NCI-H146 (cell line): Measurements from ENCODE around the gene TMEM229A.
"Not testable (repeated sequence)": the region's sequence is repeated elsewhere in the genome, so short reads cannot be mapped to it uniquely, and the experiment has no call there.

Experiments used
- DNase-seq: peaks from one replicate; lab custom pipeline; 2025; lab: John Stamatoyannopoulos, UW

TMEM229A gene

DNA sequence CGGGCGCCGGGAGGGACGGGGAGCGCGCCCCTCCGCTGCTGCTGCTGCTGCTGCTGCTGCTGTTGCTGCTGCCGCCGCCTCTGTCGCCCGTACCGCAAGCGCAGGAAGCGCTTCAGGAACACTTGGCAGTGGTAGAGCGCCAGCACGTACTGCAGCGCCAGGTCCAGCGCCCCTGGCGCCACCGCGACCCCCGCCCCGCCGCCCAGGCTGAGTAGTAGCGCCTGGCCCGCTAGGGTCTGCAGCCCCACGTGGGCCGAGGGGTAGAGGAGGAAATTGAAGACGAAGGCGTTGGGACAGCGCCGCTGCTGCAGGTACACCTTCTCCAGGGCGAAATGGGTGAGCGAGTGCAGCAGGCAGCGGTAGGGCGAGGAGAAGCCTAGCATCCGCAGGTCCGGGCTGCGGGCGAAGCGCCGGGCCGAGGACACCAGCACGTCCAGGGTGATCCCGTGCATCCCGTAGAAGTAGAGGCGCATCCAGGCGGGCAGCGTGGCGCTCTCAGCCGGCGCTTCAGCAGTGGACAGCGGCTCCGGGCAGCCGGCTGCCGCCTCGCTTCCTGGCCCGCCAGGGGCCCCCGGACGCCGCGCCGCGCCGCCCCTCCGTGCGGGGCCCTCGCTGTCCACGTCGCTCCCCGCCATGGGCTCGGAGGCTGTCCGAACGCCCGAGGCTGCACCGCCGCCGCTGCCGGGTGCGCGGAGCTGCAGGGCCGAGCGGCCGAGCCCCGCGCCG is at the start of gene TMEM229A:
Gene TMEM229A (minus strand): TSS at position 699 of the 726 bp plus-strand sequence. CDS start 64 bp downstream, at position 635.
- DNase-seq, result peak; percentile 57

- not testable (repeated sequence) for DNase-seq
Observed at GRCh38 chr7:124082234-124082633, 49.4 kb upstream of the TMEM229A start.

GRCh38 chr7:124077546-124077945 is 44.7 kb upstream of the TMEM229A start:
- no peak for DNase-seq

DNA sequence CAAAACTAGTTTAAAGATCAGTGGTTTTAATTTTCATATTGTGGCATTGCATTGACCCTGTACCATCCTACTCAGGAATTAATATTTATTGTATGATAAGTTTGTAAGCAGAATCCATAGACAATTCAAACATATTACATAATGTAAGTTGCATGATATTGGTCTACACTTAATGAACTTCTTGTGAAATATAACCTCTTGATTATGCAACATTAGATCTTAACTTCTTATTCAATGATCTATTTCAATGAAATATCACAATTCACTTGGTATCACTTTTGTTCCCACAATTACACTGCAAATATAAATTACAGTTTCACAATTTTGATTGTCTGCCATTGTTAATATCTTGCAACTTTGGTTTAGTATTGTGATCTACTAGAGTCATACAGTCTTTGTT is 44.0 kb upstream of the TMEM229A start:
- no peak for DNase-seq

DNA sequence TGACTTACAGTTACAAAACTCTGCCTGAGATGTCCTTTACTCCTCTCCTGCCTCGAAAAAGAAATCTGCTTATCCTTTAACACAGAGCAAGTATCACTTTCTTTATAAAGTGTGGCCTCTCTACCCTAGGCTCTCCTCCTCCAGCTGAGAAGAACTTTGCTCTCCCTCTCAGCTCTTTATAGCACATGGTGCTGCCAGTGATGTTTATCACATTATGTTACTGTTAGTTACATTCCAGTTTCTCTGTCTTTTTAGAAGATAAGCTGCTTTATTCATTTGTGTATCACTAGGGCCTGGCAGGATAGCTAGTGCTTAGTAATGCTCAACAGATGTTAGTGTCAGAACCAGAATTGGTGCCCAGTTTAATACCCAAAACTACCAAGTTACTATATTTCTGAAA is 41.1 kb upstream of the TMEM229A start:
- no peak for DNase-seq

- DNase-seq, result no peak
Observed at GRCh38 chr7:124073310-124073645, 40.4 kb upstream of the TMEM229A start.

DNA sequence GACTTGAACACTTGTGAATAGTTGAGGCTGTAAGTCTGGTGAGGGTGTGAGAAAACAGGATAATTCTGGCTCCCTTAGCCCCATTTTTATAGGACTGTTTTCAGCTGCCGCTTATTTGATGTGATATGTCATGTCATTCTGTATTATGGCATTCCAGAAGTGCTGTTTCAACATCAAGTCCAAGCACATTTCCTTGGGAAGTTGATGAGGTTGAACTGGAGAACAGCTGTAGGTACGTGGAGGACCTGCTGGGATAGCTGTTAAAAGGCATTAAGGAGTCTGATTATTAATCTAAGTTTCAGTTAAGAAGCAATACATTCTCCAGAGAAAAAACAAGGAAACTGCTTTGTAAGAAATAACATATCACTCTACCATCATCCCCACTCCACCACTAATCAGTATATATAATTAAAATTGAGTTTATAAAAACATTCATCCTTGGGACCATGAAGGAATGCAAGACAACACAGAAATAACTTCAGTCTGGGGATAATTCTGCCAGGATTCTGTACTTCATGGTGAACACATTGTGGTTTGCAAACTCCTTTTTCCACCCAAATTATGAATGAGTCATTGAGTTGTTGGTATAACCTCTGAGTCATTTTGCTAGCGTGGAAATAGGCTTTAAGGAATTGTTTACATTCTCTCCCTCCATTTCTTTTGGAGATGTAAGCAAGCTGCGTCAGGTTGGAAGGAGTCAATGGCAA is 39.9 kb upstream of the TMEM229A start:
- no peak for DNase-seq

- no peak for DNase-seq
Observed at GRCh38 chr7:124071843-124072242, 39.0 kb upstream of the TMEM229A start.

DNA sequence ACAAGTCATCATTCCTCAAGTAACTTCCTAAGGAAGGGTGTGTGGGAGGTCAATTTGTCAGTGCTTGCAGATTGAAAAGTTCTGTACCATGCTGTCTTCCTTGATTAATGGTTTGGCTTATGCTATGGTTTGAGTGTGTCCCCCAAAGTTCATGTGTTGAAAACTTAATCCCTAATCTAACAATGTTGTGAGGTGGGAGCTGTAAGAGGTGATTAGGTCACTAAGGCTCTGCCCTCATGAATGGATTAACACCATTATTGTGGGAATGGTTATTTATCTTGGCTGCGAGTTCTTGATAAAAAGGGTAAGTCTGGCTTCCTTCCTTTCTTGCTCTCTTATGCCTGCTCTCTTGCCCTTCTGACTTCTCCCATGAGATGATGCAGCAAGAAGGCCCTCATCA is 29.3 kb upstream of the TMEM229A start:
- no peak for DNase-seq

- DNase-seq, result no peak
Observed at GRCh38 chr7:124060528-124060927, 27.7 kb upstream of the TMEM229A start.

GRCh38 chr7:124059375-124059774 is 26.5 kb upstream of the TMEM229A start:
- DNase-seq, result no peak

- DNase-seq, result no peak
Observed at GRCh38 chr7:124058515-124058914, 25.6 kb upstream of the TMEM229A start.

DNA sequence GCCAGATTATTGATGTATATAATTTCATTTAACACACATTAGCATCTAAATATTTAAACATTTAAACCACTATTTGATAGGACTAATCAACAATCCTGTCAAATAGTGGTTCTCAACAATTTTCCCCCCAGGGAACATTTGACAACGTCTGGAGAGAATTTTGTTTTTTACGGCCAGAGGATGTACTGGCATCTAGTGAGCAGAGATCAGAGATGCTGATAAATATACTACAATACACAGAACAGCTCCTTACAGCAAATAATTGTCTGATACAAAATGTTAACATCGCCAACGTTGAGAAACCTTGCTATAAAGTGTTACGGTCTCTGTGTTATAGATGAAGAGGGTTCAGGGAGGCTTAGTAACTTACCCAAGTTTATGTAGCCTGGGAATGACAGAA is 25.0 kb upstream of the TMEM229A start:
- DNase-seq, result no peak

GRCh38 chr7:124056234-124056633 is 23.4 kb upstream of the TMEM229A start:
- DNase-seq, result no peak

- no peak for DNase-seq
Observed at GRCh38 chr7:124051681-124052377, 19.0 kb upstream of the TMEM229A start.

DNA sequence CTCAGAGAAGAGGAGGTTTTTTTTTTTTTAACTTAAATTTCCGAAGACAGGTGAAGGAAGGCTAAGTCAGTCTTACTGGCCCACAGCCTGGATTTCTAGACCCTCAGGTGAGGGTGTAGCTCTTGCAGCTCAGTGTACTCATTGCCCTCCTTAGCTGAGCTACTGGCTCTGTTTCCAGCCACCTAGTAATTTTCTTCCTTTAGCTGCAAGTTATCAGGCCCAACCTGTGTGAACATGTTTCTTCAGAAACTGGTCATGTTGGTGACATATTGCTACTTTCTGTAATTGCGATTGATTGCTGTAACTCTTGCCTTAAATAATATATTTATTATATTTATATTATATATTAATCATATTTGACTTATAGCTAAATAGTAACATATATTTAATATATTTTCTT is 10.0 kb upstream of the TMEM229A start:
- no peak for DNase-seq

DNA sequence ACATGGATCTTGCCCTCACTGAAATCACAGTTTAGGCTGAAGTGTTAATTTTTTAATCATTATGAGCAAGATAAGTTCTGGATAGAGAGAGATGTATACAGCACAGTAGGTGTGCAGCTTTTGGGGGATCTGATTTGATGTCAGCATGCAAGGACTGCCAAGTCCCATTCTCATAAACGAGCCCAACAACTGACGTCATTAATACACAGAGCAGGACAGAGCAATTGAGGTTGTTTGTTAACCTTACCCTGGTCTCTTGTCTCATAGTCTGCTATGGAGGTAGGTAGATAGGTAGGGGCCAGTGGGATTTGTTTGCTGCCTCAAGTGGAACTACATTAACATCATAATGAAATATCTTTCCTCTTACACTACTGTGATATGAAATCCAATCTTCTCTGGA is 8.6 kb upstream of the TMEM229A start:
- DNase-seq, result no peak

DNA sequence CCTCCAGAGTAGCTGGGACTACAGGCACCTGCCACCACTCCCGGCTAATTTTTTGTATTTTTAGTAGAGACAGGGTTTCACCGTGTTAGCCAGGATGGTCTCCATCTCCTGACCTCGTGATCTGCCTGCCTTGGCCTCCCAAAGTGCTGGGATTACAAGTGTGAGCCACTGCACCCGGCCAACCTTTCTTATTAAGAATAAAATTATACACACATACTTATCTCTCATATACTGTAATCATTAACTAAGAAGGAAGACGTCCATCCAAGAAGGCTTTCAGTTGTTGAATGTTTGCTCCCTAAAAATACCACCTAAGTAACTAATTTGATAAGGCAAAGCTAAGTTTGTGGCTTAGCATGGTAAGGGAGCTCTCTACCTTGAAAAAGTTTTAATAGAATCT is 5.0 kb upstream of the TMEM229A start:
- DNase-seq, result not testable (repeated sequence)

- no peak for DNase-seq
Observed at GRCh38 chr7:124035706-124036105, 2.8 kb upstream of the TMEM229A start.

GRCh38 chr7:124034754-124035100 is 1.9 kb upstream of the TMEM229A start:
- DNase-seq, result no peak

DNA sequence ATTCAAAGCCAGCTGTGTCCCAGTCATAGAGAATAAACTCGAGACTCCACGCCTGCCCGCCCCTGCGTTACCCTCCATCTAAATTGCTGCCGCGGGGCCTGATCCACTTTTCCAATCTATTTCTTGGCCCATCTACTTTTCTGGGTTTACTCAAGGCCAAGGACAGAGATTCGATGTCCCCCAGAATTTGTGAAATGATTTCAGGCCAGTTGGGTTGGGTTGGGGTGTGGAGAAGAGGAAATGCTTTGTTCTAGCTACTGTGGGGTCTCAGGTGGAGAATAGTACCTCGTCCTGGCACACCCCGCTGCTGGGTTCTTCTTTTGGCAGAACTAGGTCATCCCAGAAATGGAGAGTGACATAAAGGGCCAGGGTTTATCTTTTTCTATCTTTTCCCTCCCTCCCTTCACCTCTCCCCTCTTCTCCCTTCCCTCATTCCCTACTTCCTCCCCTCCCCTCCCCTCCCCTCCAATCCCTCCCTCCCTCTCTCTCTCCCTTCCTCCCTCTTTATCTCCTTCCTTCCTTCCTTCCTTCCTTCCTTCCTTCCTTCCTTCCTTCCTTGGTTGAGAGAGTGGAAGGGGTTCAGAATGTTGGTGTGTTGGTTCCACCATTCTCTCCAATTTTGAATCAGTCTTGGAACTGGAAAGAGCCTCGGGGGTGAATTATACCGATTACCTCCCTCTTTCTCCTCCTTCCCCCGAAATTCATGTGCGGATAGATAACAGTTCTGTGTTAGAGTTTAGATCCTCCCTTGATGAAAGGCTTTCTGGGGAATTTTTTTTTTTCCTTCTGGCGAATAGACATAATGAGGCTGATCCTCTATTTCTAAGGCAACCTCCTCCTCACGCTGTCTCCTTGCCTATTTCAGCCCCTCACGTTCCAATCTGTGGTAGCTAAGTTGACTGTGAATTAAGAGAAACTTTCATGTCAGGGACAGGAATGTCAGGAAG is 1.2 kb upstream of the TMEM229A start:
- no peak for DNase-seq
